ENCODE measurements around the gene ZNF90.
"Not testable (repeated sequence)": the region's sequence is repeated elsewhere in the genome, so short reads cannot be mapped to it uniquely, and the experiment has no call there.

The ZNF90 gene

DNA sequence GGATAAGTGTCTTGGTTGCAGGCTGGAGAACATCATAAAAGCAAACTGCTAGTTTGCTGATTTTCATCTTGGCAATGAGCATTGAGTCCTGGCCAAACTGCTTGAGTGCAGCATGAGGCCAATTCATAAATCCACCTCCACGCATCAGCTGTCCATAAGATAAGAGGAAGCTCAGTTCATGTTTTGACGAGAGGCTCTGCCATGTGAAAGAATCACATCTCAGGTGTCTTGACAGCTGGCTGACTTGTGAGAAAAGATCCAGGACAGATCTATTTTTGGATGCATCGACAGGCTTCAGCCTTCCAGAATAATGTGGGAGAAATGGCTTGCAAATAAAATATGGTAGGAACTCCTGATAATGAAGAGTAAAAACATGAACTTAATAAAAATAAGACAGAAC, 33.1 kb upstream of the ZNF90 start:
- Histone ChIP-seq H3K27ac (no peak overlapping the region), H3K27me3 (ENCODE audit: insufficient read depth, low read depth, severe bottlenecking) (no peaks in the 10 kb centered on the region), H3K36me3 (no peaks in the 10 kb centered on the region), H3K9me3 (ENCODE audit: severe bottlenecking) (peaks cover 4% of the 10 kb centered on the region), H3K4me3 (ENCODE audit: low read depth, low read length) (no peak overlapping the region)
- TF ChIP-seq, protein P1, sequence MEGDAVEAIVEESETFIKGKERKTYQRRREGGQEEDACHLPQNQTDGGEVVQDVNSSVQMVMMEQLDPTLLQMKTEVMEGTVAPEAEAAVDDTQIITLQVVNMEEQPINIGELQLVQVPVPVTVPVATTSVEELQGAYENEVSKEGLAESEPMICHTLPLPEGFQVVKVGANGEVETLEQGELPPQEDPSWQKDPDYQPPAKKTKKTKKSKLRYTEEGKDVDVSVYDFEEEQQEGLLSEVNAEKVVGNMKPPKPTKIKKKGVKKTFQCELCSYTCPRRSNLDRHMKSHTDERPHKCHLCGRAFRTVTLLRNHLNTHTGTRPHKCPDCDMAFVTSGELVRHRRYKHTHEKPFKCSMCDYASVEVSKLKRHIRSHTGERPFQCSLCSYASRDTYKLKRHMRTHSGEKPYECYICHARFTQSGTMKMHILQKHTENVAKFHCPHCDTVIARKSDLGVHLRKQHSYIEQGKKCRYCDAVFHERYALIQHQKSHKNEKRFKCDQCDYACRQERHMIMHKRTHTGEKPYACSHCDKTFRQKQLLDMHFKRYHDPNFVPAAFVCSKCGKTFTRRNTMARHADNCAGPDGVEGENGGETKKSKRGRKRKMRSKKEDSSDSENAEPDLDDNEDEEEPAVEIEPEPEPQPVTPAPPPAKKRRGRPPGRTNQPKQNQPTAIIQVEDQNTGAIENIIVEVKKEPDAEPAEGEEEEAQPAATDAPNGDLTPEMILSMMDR (IDR thresholded peaks at IDR 0.05; ENCODE audit: low read depth, low read length): no peak
- no peak for DNase-seq

DNA sequence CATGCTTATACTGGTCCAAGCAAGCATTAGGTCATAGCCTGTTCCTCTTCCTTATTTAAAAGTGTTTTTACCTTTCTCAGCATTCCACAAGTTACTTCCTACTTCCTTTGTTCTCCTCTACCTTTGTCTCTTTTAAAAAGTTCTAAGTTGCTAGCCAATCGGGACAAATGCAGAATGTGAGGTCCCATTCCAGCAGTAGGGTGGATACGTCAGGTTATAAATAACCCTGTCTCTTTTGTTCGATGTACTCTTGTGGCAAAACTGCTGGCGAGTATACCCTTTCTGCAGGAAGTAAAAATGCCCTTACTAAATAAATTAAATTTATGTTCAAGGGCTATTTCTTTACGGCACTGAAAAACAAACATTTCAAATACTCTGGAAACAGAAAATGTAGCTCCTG, 32.1 kb upstream of the ZNF90 start:
- H3K27me3 ChIP-seq (ENCODE audit: insufficient read depth, low read depth, severe bottlenecking); H3K27ac ChIP-seq; DNase-seq; H3K36me3 ChIP-seq; H3K9me3 ChIP-seq (ENCODE audit: severe bottlenecking); H3K4me3 ChIP-seq (ENCODE audit: low read depth, low read length): not testable (repeated sequence)

DNA sequence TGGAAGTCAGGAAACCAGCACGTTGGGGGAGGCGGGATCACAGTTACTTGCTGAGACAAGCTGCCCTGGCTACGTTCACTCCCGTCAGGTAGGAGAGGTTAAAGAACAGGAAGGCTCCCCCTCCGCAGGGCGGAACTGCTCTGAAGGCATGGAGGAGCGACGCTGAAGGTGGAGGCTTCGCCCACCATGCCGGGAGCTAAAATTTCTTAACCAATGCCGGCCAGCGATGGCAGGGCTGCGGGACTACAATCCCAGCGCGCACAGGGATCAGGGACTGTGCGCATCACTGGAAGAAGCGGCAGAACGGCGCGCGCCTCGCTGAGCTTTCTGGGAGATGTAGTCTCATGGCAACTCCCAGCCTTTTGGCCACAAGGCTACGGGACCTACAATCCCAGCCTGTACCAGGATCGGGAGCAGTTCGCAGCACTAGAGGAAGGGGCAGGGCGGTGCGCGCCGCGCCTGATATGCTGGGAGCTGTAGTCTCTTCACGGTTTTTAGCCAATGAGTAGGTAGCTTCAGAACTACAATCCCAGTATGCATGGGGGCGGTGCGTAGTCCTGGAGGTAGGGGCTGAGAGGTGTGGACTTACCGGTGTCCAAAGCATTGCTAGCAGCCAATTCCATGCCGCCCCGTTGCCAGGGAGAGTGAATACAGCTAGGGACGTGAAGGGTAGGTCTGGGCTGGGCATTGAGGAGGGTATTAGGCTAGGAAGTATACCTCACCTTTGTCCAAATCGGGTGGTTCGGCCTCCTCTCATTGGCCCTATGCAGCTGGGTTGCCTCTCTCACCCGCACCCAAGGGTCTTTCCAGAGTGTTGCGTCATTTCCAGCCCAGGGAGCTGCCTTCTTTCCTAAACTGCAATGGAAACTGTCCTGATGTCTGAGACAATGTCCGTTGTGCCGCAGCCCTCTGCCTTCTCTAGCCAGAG, 25.7 kb upstream of the ZNF90 start:
- TF ChIP-seq, protein P1 (IDR thresholded peaks at IDR 0.05; ENCODE audit: low read depth, low read length): no peak
- Histone ChIP-seq H3K4me3 (ENCODE audit: low read depth, low read length) (peak overlapping the region; percentile 56), H3K27ac (peak overlapping the region; percentile 73), H3K27me3 (ENCODE audit: insufficient read depth, low read depth, severe bottlenecking) (no peaks in the 10 kb centered on the region), H3K9me3 (ENCODE audit: severe bottlenecking) (no peaks in the 10 kb centered on the region), H3K36me3 (no peaks in the 10 kb centered on the region)
- DNase-seq: peak; percentile 98

DNA sequence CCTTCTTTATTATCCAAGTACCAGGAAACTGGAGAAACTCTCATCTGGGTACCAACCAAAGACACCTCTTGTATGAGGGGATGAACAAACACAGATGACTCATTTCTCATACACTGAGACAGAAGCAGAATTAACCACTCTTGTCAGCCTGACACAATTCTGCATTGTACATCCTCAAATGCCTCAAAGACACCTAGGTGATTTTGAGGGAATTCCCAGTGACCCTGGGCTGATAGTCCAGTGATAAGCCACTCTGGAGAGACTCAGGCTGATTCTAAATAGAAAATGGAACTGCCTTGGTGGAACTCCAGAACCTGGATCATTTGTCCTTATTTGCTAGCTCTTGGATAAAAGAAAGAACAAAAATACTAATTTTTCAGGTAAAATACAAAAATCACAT, 19.1 kb upstream of the ZNF90 start:
- H3K27ac ChIP-seq; H3K27me3 ChIP-seq (ENCODE audit: insufficient read depth, low read depth, severe bottlenecking); H3K9me3 ChIP-seq (ENCODE audit: severe bottlenecking); H3K4me3 ChIP-seq (ENCODE audit: low read depth, low read length); H3K36me3 ChIP-seq; DNase-seq: not testable (repeated sequence)

DNA sequence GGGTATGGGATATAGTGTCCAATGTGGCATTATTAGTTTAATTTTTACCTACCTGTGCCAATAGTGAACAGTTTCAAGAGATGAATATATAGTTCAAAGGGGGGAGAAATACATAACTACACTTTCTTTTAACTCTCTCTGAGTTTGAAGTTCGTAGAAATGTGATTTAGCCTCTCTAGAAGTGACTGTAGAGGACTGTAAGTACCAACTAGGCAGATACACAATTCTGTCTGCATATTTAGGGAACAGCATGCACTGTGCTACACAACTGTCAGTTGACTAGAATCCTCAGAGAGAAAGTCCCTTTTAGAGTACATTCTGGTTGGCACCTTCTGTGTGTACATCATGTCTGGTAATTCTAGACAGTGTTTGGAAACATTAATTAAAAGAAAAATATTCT, 17.5 kb upstream of the ZNF90 start:
- H3K9me3 ChIP-seq (ENCODE audit: severe bottlenecking): no peaks in the 10 kb centered on the region
- no peak overlapping the region for H3K4me3 ChIP-seq (ENCODE audit: low read depth, low read length)
- H3K36me3 ChIP-seq: no peaks in the 10 kb centered on the region
- DNase-seq: no peak
- TF ChIP-seq, protein P1 (IDR thresholded peaks at IDR 0.05; ENCODE audit: low read depth, low read length): no peak
- H3K27me3 ChIP-seq (ENCODE audit: insufficient read depth, low read depth, severe bottlenecking): no peaks in the 10 kb centered on the region
- no peak overlapping the region for H3K27ac ChIP-seq

DNA sequence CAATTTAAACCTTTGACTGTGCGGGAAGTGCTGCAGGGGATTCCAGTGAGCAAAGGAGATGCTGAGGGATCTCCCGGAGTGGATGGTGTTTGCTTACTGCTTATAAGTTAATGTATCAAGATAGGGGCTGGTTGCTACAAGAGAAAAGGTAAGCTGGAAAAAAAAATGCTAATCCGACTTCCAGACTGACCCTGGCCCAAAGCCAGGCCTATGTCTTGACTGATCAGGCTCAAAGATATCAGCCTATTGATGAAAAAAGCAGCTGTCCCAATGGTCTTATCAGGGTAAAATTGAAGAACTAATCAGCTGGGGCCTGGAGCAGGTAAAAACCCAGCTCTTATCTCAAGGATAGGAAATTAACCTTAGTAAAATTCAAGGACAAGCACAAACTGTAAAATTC, 10.9 kb upstream of the ZNF90 start:
- Histone ChIP-seq H3K36me3 (no peaks in the 10 kb centered on the region), H3K27ac (no peak overlapping the region), H3K4me3 (ENCODE audit: low read depth, low read length) (no peak overlapping the region), H3K27me3 (ENCODE audit: insufficient read depth, low read depth, severe bottlenecking) (no peaks in the 10 kb centered on the region), H3K9me3 (ENCODE audit: severe bottlenecking) (no peaks in the 10 kb centered on the region)
- DNase-seq: no peak
- TF ChIP-seq, protein P1 (IDR thresholded peaks at IDR 0.05; ENCODE audit: low read depth, low read length): no peak

DNA sequence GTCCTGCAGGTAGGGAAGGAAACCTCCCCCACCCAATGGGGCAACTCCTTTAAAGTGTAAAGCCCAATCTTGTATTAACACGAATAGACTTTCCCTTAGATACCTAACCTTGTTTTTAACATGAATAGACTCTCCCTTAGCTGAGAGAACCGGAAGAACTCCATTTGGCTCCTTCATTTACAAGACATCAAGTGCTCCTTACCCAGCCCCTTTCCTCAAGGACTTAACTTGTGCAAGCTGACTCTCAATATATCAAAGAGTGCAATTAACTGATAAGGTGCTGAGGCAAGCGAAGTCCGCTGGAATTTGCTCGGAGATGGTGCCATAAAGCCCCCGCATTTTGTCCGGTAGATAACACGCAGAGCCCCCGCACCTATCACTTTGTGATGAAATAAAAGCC, 9.9 kb upstream of the ZNF90 start:
- Histone ChIP-seq H3K27me3 (ENCODE audit: insufficient read depth, low read depth, severe bottlenecking) (no peaks in the 10 kb centered on the region), H3K4me3 (ENCODE audit: low read depth, low read length) (no peak overlapping the region), H3K27ac (no peak overlapping the region), H3K9me3 (ENCODE audit: severe bottlenecking) (no peaks in the 10 kb centered on the region), H3K36me3 (no peaks in the 10 kb centered on the region)
- TF ChIP-seq, protein P1 (IDR thresholded peaks at IDR 0.05; ENCODE audit: low read depth, low read length): no peak
- no peak for DNase-seq

DNA sequence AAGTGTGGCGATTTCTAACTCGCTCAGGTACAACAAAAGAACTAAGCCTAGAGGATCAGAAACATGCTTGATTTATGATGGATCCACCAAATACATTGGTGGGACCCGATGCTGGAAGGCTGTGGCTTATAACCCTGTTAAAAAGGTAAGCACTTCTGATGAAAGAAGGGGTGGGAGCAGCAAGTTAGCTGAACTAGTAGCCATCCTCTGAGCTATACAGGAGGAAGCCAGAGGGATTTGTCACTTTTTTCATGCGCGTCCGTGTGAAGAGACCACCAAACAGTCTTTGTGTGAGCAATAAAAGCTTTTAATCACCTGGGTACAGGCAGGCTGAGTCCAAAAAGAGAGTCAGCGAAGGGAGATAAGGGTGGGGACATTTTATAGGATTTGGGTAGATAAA, 9.2 kb upstream of the ZNF90 start:
- DNase-seq; H3K4me3 ChIP-seq (ENCODE audit: low read depth, low read length): not testable (repeated sequence)

More for the DNA sequence above, 9.2 kb upstream of the ZNF90 start:
- H3K36me3 ChIP-seq; H3K27ac ChIP-seq; H3K9me3 ChIP-seq (ENCODE audit: severe bottlenecking); H3K27me3 ChIP-seq (ENCODE audit: insufficient read depth, low read depth, severe bottlenecking): not testable (repeated sequence)
